Gastrocnemius medialis (tissue), 4 donors: Measurements from ENCODE around the gene LRRC23.
"Not testable (repeated sequence)": the region's sequence is repeated elsewhere in the genome, so short reads cannot be mapped to it uniquely, and the experiment has no call there.

Experiments used
- POLR2A ChIP-seq, 2 donors: fragments of 450-650 bp; IDR thresholded peaks; one replicate each; pipeline ENCODE4 v1.6.1; 2017; ENCODE audit warnings: antibody characterized with exemption in 2 of 2, mild to moderate bottlenecking in 2 of 2, moderate library complexity in 2 of 2
- TF ChIP-seq, protein P1 (sequence below), 5 experiments: fragments of 450-650 bp in 3 of 5; fragments of 200-600 bp in 2 of 5; sonication (generic) in 2 of 5; IDR thresholded peaks in 4 of 5; conservative IDR thresholded peaks in 1 of 5; 1 replicate in 4 of 5; 2 replicates in 1 of 5; pipeline ENCODE4 v1.5.1; 2016 to 2019; ENCODE audit warnings: antibody characterized with exemption in 5 of 5, mild to moderate bottlenecking in 3 of 5, moderate library complexity in 3 of 5

GRCh38 chr12:6874015-6874368, 30.6 kb upstream of the LRRC23 start:
- TF ChIP-seq, protein P1, sequence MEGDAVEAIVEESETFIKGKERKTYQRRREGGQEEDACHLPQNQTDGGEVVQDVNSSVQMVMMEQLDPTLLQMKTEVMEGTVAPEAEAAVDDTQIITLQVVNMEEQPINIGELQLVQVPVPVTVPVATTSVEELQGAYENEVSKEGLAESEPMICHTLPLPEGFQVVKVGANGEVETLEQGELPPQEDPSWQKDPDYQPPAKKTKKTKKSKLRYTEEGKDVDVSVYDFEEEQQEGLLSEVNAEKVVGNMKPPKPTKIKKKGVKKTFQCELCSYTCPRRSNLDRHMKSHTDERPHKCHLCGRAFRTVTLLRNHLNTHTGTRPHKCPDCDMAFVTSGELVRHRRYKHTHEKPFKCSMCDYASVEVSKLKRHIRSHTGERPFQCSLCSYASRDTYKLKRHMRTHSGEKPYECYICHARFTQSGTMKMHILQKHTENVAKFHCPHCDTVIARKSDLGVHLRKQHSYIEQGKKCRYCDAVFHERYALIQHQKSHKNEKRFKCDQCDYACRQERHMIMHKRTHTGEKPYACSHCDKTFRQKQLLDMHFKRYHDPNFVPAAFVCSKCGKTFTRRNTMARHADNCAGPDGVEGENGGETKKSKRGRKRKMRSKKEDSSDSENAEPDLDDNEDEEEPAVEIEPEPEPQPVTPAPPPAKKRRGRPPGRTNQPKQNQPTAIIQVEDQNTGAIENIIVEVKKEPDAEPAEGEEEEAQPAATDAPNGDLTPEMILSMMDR (IDR thresholded peaks at IDR 0.05 in 4 of 5, conservative IDR thresholded peaks at IDR 0.05 in 1 of 5): not testable (repeated sequence)
- TF ChIP-seq POLR2A (IDR thresholded peaks at IDR 0.05): not testable (repeated sequence)
